Glomerular visceral epithelial cell (primary cell): ENCODE data around the gene SH3BP5.

Experiments used
- DNase-seq: peaks from one replicate; pipeline ENCODE4 v3.0.0-alpha.2; 2016; ENCODE audit errors: extremely low spot score

Gene SH3BP5

DNA sequence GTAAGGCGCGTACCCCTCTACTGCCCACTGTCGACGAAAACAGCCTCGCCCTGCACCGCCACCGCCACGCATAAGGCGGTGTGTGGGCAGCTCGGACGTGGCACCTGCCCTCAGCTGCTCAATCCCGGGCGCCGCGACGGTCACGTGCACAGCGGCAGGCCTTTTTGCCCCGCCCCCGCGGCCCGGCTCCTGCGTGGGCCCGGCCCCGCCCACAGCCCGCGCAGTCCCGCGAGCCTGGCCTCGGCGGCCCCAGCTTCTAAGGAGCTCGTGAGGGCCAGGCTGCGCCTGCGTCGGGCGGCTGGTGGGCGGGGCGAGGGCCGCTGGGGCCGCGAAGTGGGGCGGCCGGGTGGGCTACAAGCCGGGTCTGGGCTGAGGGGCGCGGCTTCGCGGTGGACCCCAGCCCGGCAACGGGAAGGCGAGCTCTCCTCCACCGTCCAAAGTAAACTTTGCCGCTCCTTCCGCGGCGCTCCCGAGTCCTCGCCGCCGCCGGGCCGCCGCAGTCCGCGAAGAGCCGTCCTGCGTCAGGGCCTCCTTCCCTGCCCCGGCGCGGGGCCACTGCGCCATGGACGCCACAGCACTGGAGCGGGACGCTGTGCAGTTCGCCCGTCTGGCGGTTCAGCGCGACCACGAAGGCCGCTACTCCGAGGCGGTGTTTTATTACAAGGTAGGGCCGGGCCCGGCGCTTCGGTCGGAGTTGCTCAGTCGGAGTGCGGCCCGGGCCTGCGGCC, 126.3 kb downstream of the SH3BP5 start, which contains the start of gene CAPN7:
CAPN7 (plus strand) TSS at position 313 of the 728 bp plus-strand sequence; CDS start at position 563, 250 bp downstream.
- peak; percentile 95 for DNase-seq

DNA sequence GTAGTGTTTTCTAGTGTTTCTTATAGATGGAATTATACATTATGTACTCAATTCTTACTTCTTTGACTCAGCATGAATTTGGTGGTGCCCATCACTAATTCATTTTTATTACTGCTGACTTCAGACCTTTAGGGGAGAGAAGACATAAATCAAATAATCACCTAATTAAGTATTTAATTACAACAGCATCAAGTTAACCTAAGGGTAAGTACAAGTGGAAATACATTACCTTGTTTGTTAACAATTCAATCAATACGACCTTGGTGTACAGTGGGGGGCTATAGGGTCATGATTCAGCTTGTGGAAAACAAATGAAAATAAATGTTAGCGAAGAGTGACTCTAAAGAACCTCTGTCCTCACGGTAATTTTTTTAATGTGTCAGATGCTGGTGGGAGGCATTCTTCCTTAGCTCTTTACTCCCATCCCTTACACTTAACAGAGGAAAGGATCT, 126.9 kb downstream of the SH3BP5 start:
- DNase-seq: no peak
